Prostate gland (tissue), 2 donors: ENCODE results near the gene CELA2B.

Source experiments
- POLR2AphosphoS5 ChIP-seq: sonication (generic); formaldehyde crosslinking; IDR thresholded peaks from one replicate; pipeline ENCODE4 v1.6.1; 2017; ENCODE audit warnings: antibody characterized with exemption
- TF ChIP-seq, protein P1 (sequence below), 4 experiments: fragments of 200-600 bp in 2 of 4; fragments of 450-650 bp in 2 of 4; sonication (generic) in 2 of 4; IDR thresholded peaks; 1 replicate in 3 of 4; 2 replicates in 1 of 4; pipeline ENCODE4 v1.5.1; 2016 to 2019; ENCODE audit warnings: antibody characterized with exemption in 4 of 4, mild to moderate bottlenecking in 2 of 4, moderate library complexity in 2 of 4

DNA sequence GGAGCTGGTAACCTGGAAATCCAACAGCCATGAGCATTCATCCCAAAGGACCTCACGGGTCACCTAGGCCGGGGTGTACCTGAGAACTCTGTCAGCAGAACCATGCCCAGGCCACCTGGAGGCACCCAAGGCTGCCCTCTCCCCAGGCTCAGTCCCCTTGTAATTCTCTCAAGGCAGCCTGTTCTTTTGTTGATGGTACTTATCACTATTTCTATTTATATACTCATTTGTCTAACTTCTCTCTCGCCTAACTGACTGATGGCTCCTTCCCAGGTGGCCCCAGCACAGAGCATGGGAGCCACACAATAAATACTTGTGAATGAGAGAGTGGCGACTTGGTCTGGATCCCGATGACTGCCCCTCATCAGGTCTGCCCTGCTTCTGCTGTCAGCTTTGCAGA is 31.4 kb downstream of the CELA2B start:
- TF ChIP-seq POLR2AphosphoS5, result no peak
- TF ChIP-seq, protein P1, sequence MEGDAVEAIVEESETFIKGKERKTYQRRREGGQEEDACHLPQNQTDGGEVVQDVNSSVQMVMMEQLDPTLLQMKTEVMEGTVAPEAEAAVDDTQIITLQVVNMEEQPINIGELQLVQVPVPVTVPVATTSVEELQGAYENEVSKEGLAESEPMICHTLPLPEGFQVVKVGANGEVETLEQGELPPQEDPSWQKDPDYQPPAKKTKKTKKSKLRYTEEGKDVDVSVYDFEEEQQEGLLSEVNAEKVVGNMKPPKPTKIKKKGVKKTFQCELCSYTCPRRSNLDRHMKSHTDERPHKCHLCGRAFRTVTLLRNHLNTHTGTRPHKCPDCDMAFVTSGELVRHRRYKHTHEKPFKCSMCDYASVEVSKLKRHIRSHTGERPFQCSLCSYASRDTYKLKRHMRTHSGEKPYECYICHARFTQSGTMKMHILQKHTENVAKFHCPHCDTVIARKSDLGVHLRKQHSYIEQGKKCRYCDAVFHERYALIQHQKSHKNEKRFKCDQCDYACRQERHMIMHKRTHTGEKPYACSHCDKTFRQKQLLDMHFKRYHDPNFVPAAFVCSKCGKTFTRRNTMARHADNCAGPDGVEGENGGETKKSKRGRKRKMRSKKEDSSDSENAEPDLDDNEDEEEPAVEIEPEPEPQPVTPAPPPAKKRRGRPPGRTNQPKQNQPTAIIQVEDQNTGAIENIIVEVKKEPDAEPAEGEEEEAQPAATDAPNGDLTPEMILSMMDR (IDR thresholded peaks at IDR 0.05), result no peak
